CD8-positive, alpha-beta memory T cell (primary cell): Measurements from ENCODE around the gene PIK3CB. TPM values are rescaled to one million over a fixed set of nuclear protein-coding genes. Genes with fewer than 3 reads are reported as not detected.
"Not testable (repeated sequence)": the region's sequence is repeated elsewhere in the genome, so short reads cannot be mapped to it uniquely, and the experiment has no call there.

Source experiments
- CTCF ChIA-PET: fragments of 350-600 bp; sonication (Branson Sonifier 250); formaldehyde crosslinking; loops from one replicate; lab custom pipeline; 2021; ENCODE audit warnings: antibody characterized with exemption; lab: Charles Lee
- POLR2A ChIA-PET: fragments of 350-600 bp; sonication (Branson Sonifier 250); formaldehyde crosslinking; loops from one replicate; lab custom pipeline; 2021; ENCODE audit warnings: antibody characterized with exemption; lab: Charles Lee
- DNase-seq, 5 donors: peaks; one replicate each; pipeline versions ENCODE4 v3.0.0 to v3.0.0-alpha.2; 2020 to 2022; ENCODE audit warnings: mixed read lengths in 1 of 5
- H3K27ac ChIP-seq: one replicate; pipeline ENCODE4 v1.7.0; 2013; ENCODE audit warnings: low read depth, mild to moderate bottlenecking, low read length, moderate library complexity
- H3K27me3 ChIP-seq: 2 replicates; pipeline ENCODE4 v1.7.0; 2013; ENCODE audit warnings: low read length, mild to moderate bottlenecking; ENCODE audit not compliant: insufficient read depth, poor library complexity, severe bottlenecking
- H3K36me3 ChIP-seq: 2 replicates; pipeline ENCODE4 v1.7.0; 2013; ENCODE audit warnings: mild to moderate bottlenecking, low read length, moderate library complexity; ENCODE audit not compliant: insufficient read depth
- H3K4me1 ChIP-seq: 2 replicates; pipeline ENCODE4 v1.7.0; 2013; ENCODE audit warnings: mild to moderate bottlenecking, low read length, moderate library complexity; ENCODE audit not compliant: insufficient read depth
- H3K4me3 ChIP-seq: 2 replicates; pipeline ENCODE4 v1.7.0; 2013; ENCODE audit warnings: mild to moderate bottlenecking, low read length
- H3K9me3 ChIP-seq: 2 replicates; pipeline ENCODE4 v1.7.0; 2013; ENCODE audit warnings: mild to moderate bottlenecking, low read length
- H3K27ac Mint-ChIP-seq, 8 donors: one replicate each; pipeline ENCODE4 v1.8.0; 2020 to 2021; ENCODE audit warnings: mixed read lengths in 8 of 8, mild to moderate bottlenecking in 6 of 8, inconsistent platforms in 3 of 8, moderate library complexity in 3 of 8
- H3K27me3 Mint-ChIP-seq, 2 donors: one replicate each; pipeline ENCODE4 v1.8.0; 2020 to 2021; ENCODE audit warnings: mixed read lengths in 2 of 2, mild to moderate bottlenecking in 1 of 2, moderate library complexity in 1 of 2
- H3K36me3 Mint-ChIP-seq, 3 donors: one replicate each; pipeline ENCODE4 v1.8.0; 2020 to 2021; ENCODE audit warnings: mixed read lengths in 3 of 3, inconsistent platforms in 1 of 3, mild to moderate bottlenecking in 1 of 3
- H3K4me1 Mint-ChIP-seq, 3 donors: one replicate each; pipeline ENCODE4 v1.8.0; 2020 to 2021; ENCODE audit warnings: mixed read lengths in 3 of 3, inconsistent platforms in 1 of 3, mild to moderate bottlenecking in 1 of 3
- H3K4me3 Mint-ChIP-seq, 7 donors: one replicate each; pipeline ENCODE4 v1.8.0; 2020 to 2021; ENCODE audit warnings: mixed read lengths in 7 of 7, mild to moderate bottlenecking in 6 of 7, moderate library complexity in 4 of 7, inconsistent platforms in 2 of 7
- H3K9me3 Mint-ChIP-seq, 5 donors: one replicate each; pipeline ENCODE4 v1.8.0; 2020 to 2022; ENCODE audit warnings: mixed read lengths in 5 of 5, mild to moderate bottlenecking in 3 of 5, moderate library complexity in 2 of 5, inconsistent platforms in 1 of 5
- polyA plus RNA-seq: library from polyadenylated mRNA; unstranded; fragments of 300-500 nt; fragmentation: Illumina TruSeq; gene quantifications from one replicate; pipeline ENCODE4 v1.2.3, GENCODE V29; 2021
- total RNA-seq, 2 experiments: library from RNA; stranded (reverse); gene quantifications; one replicate each; pipeline ENCODE4 v1.2.3, GENCODE V29; 2021

The PIK3CB gene
- total and polyA plus RNA-seq, 3 experiments from 2014 or later, result 17.1 to 17.6 (median 17.3) TPM

DNA sequence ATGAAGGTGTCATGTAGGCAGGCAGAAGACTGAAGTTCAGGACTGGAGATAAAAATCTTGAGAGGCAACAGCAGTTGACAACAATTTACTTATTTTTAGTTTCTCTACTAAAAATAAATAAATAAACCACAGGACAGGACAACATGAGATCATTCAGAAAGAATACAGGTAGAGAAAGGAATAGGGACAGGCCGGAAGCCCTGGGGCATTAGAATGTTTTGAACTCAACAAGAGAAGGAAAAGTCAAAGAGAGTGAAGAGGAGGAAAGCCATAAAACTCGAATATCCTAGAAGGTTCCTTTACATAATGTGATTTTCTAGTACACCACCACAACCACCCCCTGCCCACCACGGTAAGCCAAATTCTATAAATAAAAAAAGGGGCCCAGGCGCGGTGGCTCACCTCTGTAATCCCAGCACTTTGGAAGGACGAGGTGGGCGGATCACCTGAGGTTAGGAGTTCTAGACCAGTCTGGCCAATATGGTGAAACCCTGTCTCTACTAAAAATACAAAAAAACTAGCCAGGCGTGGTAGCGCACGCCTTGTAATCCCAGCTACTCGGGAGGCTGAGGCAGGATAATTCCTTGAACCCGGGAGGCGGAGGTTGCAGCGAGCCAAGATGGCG, 4.7 kb downstream of the PIK3CB start:
- POLR2A ChIA-PET, result no interaction called here
- Mint-ChIP-seq H3K27me3 (no peaks in the 10 kb centered on the region), H3K9me3 (peaks cover 0 to 2% (median 0%) of the 10 kb centered on the region in 5 donors), H3K27ac (peak overlapping the region in 4 of 8 donors; percentile 66 to 78 (median 69)), H3K36me3 (peaks cover 0 to 28% (median 13%) of the 10 kb centered on the region in 3 donors), H3K4me1 (peaks cover 28 to 50% (median 43%) of the 10 kb centered on the region in 3 donors), H3K4me3 (no peak overlapping the region)
- CTCF ChIA-PET, result no interaction called here
- no peaks in the 10 kb centered on the region for H3K27me3 ChIP-seq
- peaks cover 6% of the 10 kb centered on the region for H3K4me1 ChIP-seq
- H3K36me3 ChIP-seq, result no peaks in the 10 kb centered on the region
- DNase-seq, result no peak
- no peak overlapping the region for H3K27ac ChIP-seq
- no peaks in the 10 kb centered on the region for H3K9me3 ChIP-seq
- H3K4me3 ChIP-seq, result no peak overlapping the region

DNA sequence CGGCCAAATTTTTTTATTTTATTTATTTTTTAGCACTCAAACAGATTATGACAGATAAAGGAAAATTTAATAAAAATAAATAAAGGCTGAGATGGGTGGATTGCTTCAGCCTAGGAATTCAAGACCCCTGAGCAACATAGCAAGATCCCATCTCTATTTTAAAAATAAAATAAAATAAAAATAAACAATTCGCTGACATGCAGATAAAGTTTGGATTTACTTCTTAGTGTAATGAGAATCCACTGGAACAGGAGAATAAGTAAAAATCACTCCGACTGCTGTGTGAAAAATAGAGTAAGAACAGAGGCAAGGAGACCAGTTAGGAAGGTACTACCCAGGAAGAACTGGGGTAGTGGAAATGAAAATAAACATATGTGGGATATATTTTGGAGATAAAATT, 5.6 kb downstream of the PIK3CB start:
- no peak overlapping the region for H3K27ac Mint-ChIP-seq

DNA sequence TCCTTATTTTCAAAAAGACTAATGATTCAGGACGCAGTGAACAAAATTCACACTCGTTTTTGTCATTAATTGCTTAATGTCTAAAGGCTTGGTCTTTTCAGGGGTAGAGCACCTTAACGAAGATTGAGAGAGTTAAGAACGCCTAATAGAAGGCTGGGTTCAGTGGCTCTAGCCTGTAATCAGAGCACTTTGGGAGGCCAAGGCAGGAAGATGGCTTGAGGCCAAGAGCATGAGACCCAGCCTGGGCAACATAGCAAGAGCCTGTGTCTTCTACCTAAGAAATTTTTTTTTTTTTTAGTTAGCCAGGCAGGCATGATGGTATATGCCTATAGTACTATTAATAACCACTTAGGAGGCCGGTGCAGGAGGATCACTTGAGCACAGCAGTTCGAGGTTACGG, 7.5 kb downstream of the PIK3CB start:
- no peaks in the 10 kb centered on the region for H3K36me3 ChIP-seq
- CTCF ChIA-PET, result no interaction called here
- Mint-ChIP-seq H3K4me1 (peaks cover 21 to 44% (median 41%) of the 10 kb centered on the region in 3 donors), H3K4me3 (no peak overlapping the region), H3K36me3 (peaks cover 0 to 32% (median 14%) of the 10 kb centered on the region in 3 donors), H3K27me3 (no peaks in the 10 kb centered on the region), H3K27ac (no peak overlapping the region), H3K9me3 (peaks cover 0 to 2% (median 0%) of the 10 kb centered on the region in 5 donors)
- no peak for DNase-seq
- no peak overlapping the region for H3K27ac ChIP-seq
- no peaks in the 10 kb centered on the region for H3K4me1 ChIP-seq
- no peak overlapping the region for H3K4me3 ChIP-seq
- POLR2A ChIA-PET, result no interaction called here
- no peaks in the 10 kb centered on the region for H3K9me3 ChIP-seq
- no peaks in the 10 kb centered on the region for H3K27me3 ChIP-seq

More for the DNA sequence above, 5.6 kb downstream of the PIK3CB start:
- no peaks in the 10 kb centered on the region for H3K36me3 ChIP-seq
- Mint-ChIP-seq H3K27me3 (no peaks in the 10 kb centered on the region), H3K4me1 (peaks cover 30 to 56% (median 49%) of the 10 kb centered on the region in 3 donors), H3K4me3 (peak overlapping the region in 1 of 7 donors; percentile 87), H3K9me3 (peaks cover 0 to 2% (median 0%) of the 10 kb centered on the region in 5 donors), H3K36me3 (peaks cover 0 to 32% (median 14%) of the 10 kb centered on the region in 3 donors)
- CTCF ChIA-PET, result no interaction called here
- H3K4me1 ChIP-seq, result peaks cover 6% of the 10 kb centered on the region
- no peak overlapping the region for H3K4me3 ChIP-seq
- no peaks in the 10 kb centered on the region for H3K27me3 ChIP-seq
- no peaks in the 10 kb centered on the region for H3K9me3 ChIP-seq
- POLR2A ChIA-PET, result no interaction called here
- no peak for DNase-seq
- H3K27ac ChIP-seq, result no peak overlapping the region

GRCh38 chr3:138825336-138825735, 9.4 kb downstream of the PIK3CB start:
- peaks cover 0 to 28% (median 11%) of the 10 kb centered on the region in 3 donors for H3K36me3 Mint-ChIP-seq
- ChIA-PET POLR2A (interaction anchor here (0.5 kb wide), 1 partner anchor 126 kb away, joined by 4 read pairs; no protein-coding TSS in a partner anchor), CTCF (interaction anchor here (1.1 to 1.2 kb wide), 2 partner anchors 91 to 111 kb away, joined by 3 to 4 read pairs; no protein-coding TSS in a partner anchor)
- Histone ChIP-seq H3K36me3 (no peaks in the 10 kb centered on the region), H3K4me3 (no peak overlapping the region), H3K9me3 (no peaks in the 10 kb centered on the region), H3K27me3 (no peaks in the 10 kb centered on the region), H3K27ac (no peak overlapping the region), H3K4me1 (no peaks in the 10 kb centered on the region)
- peaks cover 14 to 40% (median 40%) of the 10 kb centered on the region in 3 donors for H3K4me1 Mint-ChIP-seq
- H3K4me3 Mint-ChIP-seq, result no peak overlapping the region
- DNase-seq, result no peak
- H3K27ac Mint-ChIP-seq, result peak overlapping the region in 3 of 8 donors; percentile 19 to 84 (median 50)
- H3K9me3 Mint-ChIP-seq, result peaks cover 0 to 3% (median 0%) of the 10 kb centered on the region in 5 donors
- H3K27me3 Mint-ChIP-seq, result no peaks in the 10 kb centered on the region

- H3K36me3 Mint-ChIP-seq, result peaks cover 0 to 25% (median 9%) of the 10 kb centered on the region in 3 donors
- Histone ChIP-seq H3K36me3 (no peaks in the 10 kb centered on the region), H3K27ac (no peak overlapping the region), H3K4me1 (no peaks in the 10 kb centered on the region), H3K4me3 (no peak overlapping the region), H3K27me3 (no peaks in the 10 kb centered on the region), H3K9me3 (no peaks in the 10 kb centered on the region)
- H3K4me1 Mint-ChIP-seq, result peaks cover 15 to 38% (median 38%) of the 10 kb centered on the region in 3 donors
- H3K27me3 Mint-ChIP-seq, result no peaks in the 10 kb centered on the region
- POLR2A ChIA-PET, result no interaction called here
- H3K4me3 Mint-ChIP-seq, result no peak overlapping the region
- DNase-seq, result no peak
- peaks cover 0 to 1% (median 0%) of the 10 kb centered on the region in 5 donors for H3K9me3 Mint-ChIP-seq
- H3K27ac Mint-ChIP-seq, result peak overlapping the region in 1 of 8 donors; percentile 37
- CTCF ChIA-PET, result interaction anchor here (0.8 kb wide), 1 partner anchor 92 kb away, joined by 3 read pairs; no protein-coding TSS in a partner anchor
Observed at GRCh38 chr3:138824114-138824506, 10.6 kb downstream of the PIK3CB start.

DNA sequence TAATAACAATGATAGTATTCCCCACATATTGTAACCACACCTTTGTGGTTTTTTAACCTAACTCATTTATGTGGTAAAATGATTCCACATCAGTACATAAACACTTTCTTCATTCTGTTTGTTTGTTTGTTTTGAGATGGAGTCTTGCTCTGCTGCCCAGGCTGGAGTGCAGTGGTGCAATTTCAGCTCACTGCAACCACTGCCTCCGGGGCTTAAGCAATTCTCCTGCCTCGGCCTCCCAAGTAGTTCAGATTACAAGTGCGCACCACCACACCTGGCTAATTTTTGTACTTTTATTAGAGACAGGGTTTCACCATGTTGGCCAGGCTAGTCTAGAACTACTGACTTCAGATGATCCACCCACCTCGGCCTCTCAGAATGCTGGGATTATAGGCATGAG, 14.3 kb downstream of the PIK3CB start:
- DNase-seq, H3K9me3 Mint-ChIP-seq, H3K27me3 Mint-ChIP-seq, H3K4me3 Mint-ChIP-seq, CTCF ChIA-PET, H3K27ac ChIP-seq, H3K36me3 ChIP-seq, H3K27me3 ChIP-seq, H3K4me3 ChIP-seq, H3K9me3 ChIP-seq, H3K27ac Mint-ChIP-seq, POLR2A ChIA-PET: not testable (repeated sequence)
- H3K4me1 ChIP-seq, result peaks cover 12% of the 10 kb centered on the region
- peaks cover 24 to 47% (median 45%) of the 10 kb centered on the region in 3 donors for H3K4me1 Mint-ChIP-seq
- peaks cover 0 to 13% (median 5%) of the 10 kb centered on the region in 3 donors for H3K36me3 Mint-ChIP-seq

- H3K27me3 Mint-ChIP-seq, result no peaks in the 10 kb centered on the region
- ChIA-PET CTCF (interaction anchor here (1.3 to 1.4 kb wide), 2 partner anchors 97 to 118 kb away, joined by 3 to 5 read pairs; no protein-coding TSS in a partner anchor), POLR2A (interaction anchor here (0.7 kb wide), 1 partner anchor 14 kb away, joined by 3 read pairs; no protein-coding TSS in a partner anchor)
- no peak overlapping the region for H3K27ac ChIP-seq
- peaks cover 15% of the 10 kb centered on the region for H3K4me1 ChIP-seq
- H3K4me1 Mint-ChIP-seq, result peaks cover 30 to 52% (median 51%) of the 10 kb centered on the region in 3 donors
- no peaks in the 10 kb centered on the region for H3K36me3 ChIP-seq
- H3K9me3 ChIP-seq, result no peaks in the 10 kb centered on the region
- H3K27ac Mint-ChIP-seq, result peak overlapping the region in 4 of 8 donors; percentile 21 to 47 (median 28)
- H3K9me3 Mint-ChIP-seq, result peaks cover 0 to 1% (median 0%) of the 10 kb centered on the region in 5 donors
- DNase-seq, result no peak
- H3K4me3 Mint-ChIP-seq, result no peak overlapping the region
- H3K27me3 ChIP-seq, result no peaks in the 10 kb centered on the region
- H3K4me3 ChIP-seq, result no peak overlapping the region
- peaks cover 0 to 6% (median 3%) of the 10 kb centered on the region in 3 donors for H3K36me3 Mint-ChIP-seq
Observed at GRCh38 chr3:138818185-138818860, 16.4 kb downstream of the PIK3CB start.
